CD14-positive monocyte (primary cell): Measurements from ENCODE around the gene PRKCA. TPM values are rescaled to one million over a fixed set of nuclear protein-coding genes. Genes with fewer than 3 reads are reported as not detected.
A peak's percentile ranks its signal among the peaks of the same experiment; 100 is the strongest.

Experiments used
- DNase-seq, 3 donors: peaks; one replicate each; pipeline ENCODE4 v3.0.0-alpha.2; 2011 to 2022
- H2AFZ ChIP-seq: 2 replicates; pipeline ENCODE4 v1.6.0; 2012; ENCODE audit warnings: mild to moderate bottlenecking, low read depth, low read length, inconsistent platforms; ENCODE audit not compliant: insufficient read depth, poor library complexity, severe bottlenecking
- H3K27ac ChIP-seq, 2 donors: 1 replicate in 1 of 2; 2 replicates in 1 of 2; pipeline ENCODE4 v1.5.1; 2012 to 2013; ENCODE audit warnings: low read length in 2 of 2, control low read depth in 1 of 2, inconsistent platforms in 1 of 2, low read depth in 1 of 2, mild to moderate bottlenecking in 1 of 2
- H3K27me3 ChIP-seq, 2 donors: one replicate each; pipeline versions ENCODE4 v1.6.0 to v1.6.1; 2011 to 2013; ENCODE audit warnings: low read length in 2 of 2; ENCODE audit not compliant: control insufficient read depth in 2 of 2, insufficient read depth in 2 of 2
- H3K36me3 ChIP-seq, 2 donors: replicated peaks in 1 of 2; 1 replicate in 1 of 2; 2 replicates in 1 of 2; pipeline versions ENCODE4 v1.5.1 to v1.6.1; 2012 to 2013; ENCODE audit warnings: low read length in 2 of 2, control low read depth in 1 of 2, inconsistent platforms in 1 of 2, mild to moderate bottlenecking in 1 of 2; ENCODE audit not compliant: insufficient read depth in 2 of 2, control insufficient read depth in 1 of 2
- H3K4me1 ChIP-seq, 2 donors: 1 replicate in 1 of 2; 2 replicates in 1 of 2; pipeline versions ENCODE4 v1.5.1 to v1.6.1; 2012 to 2013; ENCODE audit warnings: low read length in 2 of 2, control low read depth in 1 of 2, inconsistent platforms in 1 of 2, mild to moderate bottlenecking in 1 of 2, moderate library complexity in 1 of 2; ENCODE audit not compliant: insufficient read depth in 2 of 2, control insufficient read depth in 1 of 2
- H3K4me2 ChIP-seq: replicated peaks from 2 replicates; pipeline ENCODE3; 2012; ENCODE audit warnings: low read length, moderate library complexity, mild to moderate bottlenecking; ENCODE audit not compliant: poor library complexity, severe bottlenecking; ENCODE audit errors: extremely low read depth
- H3K4me3 ChIP-seq, 3 experiments: fragments of 200-600 bp in 1 of 3; sonication (generic) in 1 of 3; replicated peaks in 1 of 3; 1 replicate in 2 of 3; 2 replicates in 1 of 3; pipeline ENCODE4 v1.5.1; 2011 to 2013; ENCODE audit warnings: low read length in 3 of 3, mild to moderate bottlenecking in 3 of 3, control low read depth in 2 of 3, low read depth in 2 of 3, inconsistent platforms in 1 of 3, moderate library complexity in 1 of 3
- H3K79me2 ChIP-seq: 2 replicates; pipeline ENCODE4 v1.6.0; 2012; ENCODE audit warnings: mild to moderate bottlenecking, control low read depth, inconsistent platforms, low read length, moderate library complexity; ENCODE audit not compliant: insufficient read depth
- H3K9ac ChIP-seq: 2 replicates; pipeline ENCODE4 v1.6.0; 2017; ENCODE audit warnings: low read length, mild to moderate bottlenecking; ENCODE audit not compliant: insufficient read depth, poor library complexity, severe bottlenecking
- H3K9me3 ChIP-seq, 2 donors: replicated peaks in 1 of 2; 1 replicate in 1 of 2; 2 replicates in 1 of 2; pipeline versions ENCODE4 v1.5.1 to v1.6.1; 2012 to 2013; ENCODE audit warnings: low read length in 2 of 2, control low read depth in 1 of 2; ENCODE audit not compliant: control insufficient read depth in 1 of 2, insufficient read depth in 1 of 2
- H4K20me1 ChIP-seq: 2 replicates; pipeline ENCODE4 v1.6.0; 2012; ENCODE audit warnings: mild to moderate bottlenecking, low read length, control low read depth, moderate library complexity; ENCODE audit not compliant: insufficient read depth
- H3K27ac Mint-ChIP-seq, 7 donors: one replicate each; pipeline ENCODE4 v1.8.0; 2020; ENCODE audit warnings: mild to moderate bottlenecking in 7 of 7, mixed read lengths in 7 of 7, moderate library complexity in 6 of 7, inconsistent platforms in 2 of 7
- H3K27me3 Mint-ChIP-seq, 3 donors: one replicate each; pipeline ENCODE4 v1.8.0; 2021 to 2022; ENCODE audit warnings: low read depth in 3 of 3, mild to moderate bottlenecking in 3 of 3, mixed read lengths in 3 of 3, moderate library complexity in 3 of 3, inconsistent platforms in 1 of 3
- H3K36me3 Mint-ChIP-seq, 2 donors: one replicate each; pipeline ENCODE4 v1.8.0; 2020; ENCODE audit warnings: mixed read lengths in 2 of 2, inconsistent platforms in 1 of 2, mild to moderate bottlenecking in 1 of 2
- H3K4me1 Mint-ChIP-seq: one replicate; pipeline ENCODE4 v1.8.0; 2020; ENCODE audit warnings: mild to moderate bottlenecking, mixed read lengths
- H3K4me3 Mint-ChIP-seq, 2 donors: one replicate each; pipeline ENCODE4 v1.8.0; 2020; ENCODE audit warnings: mild to moderate bottlenecking in 2 of 2, mixed read lengths in 2 of 2, moderate library complexity in 1 of 2
- H3K9me3 Mint-ChIP-seq, 7 donors: one replicate each; pipeline ENCODE4 v1.8.0; 2020 to 2022; ENCODE audit warnings: mixed read lengths in 7 of 7, mild to moderate bottlenecking in 6 of 7, moderate library complexity in 6 of 7, inconsistent platforms in 2 of 7
- WGBS: methylation state at CpG from one replicate; pipeline ENCODE4 v1.1.5; 2013; ENCODE audit warnings: missing lambda C conversion rate; ENCODE audit not compliant: insufficient coverage; 5-methylcytosine and 5-hydroxymethylcytosine counted together
- intact Hi-C, 2 donors: fragments of 100-400 bp; cut with micrococcal nuclease; formaldehyde crosslinking; loops; one replicate each; pipeline versions ENCODE4 v1.15.0 to v1.15.1; 2023
- polyA plus RNA-seq, 3 donors: library from polyadenylated mRNA; depleted of rRNA in 1 of 3; unstranded in 2 of 3; stranded (reverse) in 1 of 3; fragments of 300-500 nt in 2 of 3; fragments of >200 nt in 1 of 3; fragmentation: Illumina TruSeq in 2 of 3; gene quantifications; 1 replicate in 2 of 3; 2 replicates in 1 of 3; pipeline ENCODE4 v1.2.3, GENCODE V29; 2012 to 2021
- TF ChIP-seq, protein P1 (sequence below): fragments of 200-600 bp; IDR thresholded peaks from one replicate; pipeline ENCODE4 v1.8.0; 2022; ENCODE audit warnings: antibody characterized with exemption, mild to moderate bottlenecking

PRKCA gene
- polyA plus RNA-seq, 3 donors, result 0.22 to 7.1 (median 0.30) TPM

DNA sequence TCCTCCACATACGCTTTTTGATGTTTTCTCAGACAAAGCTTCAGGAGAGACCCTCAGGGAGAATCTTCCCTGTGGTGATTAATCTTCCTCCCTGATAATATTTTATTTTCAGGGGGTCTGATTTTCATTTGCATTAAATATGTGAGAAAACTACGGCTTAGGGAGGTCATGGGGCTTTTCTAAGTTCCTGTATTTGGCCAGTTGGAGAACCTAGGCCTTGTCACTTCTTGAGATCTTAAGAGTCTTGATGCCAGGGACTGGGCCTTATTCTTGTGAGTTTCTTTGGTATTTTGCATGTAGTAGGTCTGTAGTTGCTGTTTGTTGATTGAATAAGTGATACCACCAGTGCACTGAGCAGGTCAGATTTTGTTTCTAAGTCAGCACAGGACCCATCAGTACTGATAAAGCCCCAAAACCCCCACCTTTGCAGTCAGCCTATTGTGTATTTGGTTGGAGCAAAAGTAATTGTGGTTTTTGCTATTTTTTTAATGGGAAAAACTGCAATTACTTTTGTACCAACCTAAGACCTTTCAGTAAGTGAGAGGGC lies 130.1 kb downstream of the PRKCA start:
- no peak overlapping the region for H3K4me3 Mint-ChIP-seq
- Histone ChIP-seq H3K4me2 (peak overlapping the region; percentile 6), H3K9me3 (no peaks in the 10 kb centered on the region), H3K36me3 (no peaks in the 10 kb centered on the region), H3K27ac (peak overlapping the region; percentile 63 to 85), H3K4me1 (peaks cover 75 to 81% of the 10 kb centered on the region in 2 donors), H3K27me3 (no peaks in the 10 kb centered on the region), H3K9ac (no peak overlapping the region), H2AFZ (no peak overlapping the region), H3K4me3 (no peak overlapping the region), H4K20me1 (peaks cover 3% of the 10 kb centered on the region), H3K79me2 (peaks cover 83% of the 10 kb centered on the region)
- H3K9me3 Mint-ChIP-seq, result no peaks in the 10 kb centered on the region
- DNase-seq, result peak in 2 of 3 donors; percentile 45 to 49
- H3K27me3 Mint-ChIP-seq, result no peaks in the 10 kb centered on the region
- 0% methylated on average over 1 of the region's 2 CpGs for WGBS
- peaks cover 58% of the 10 kb centered on the region for H3K4me1 Mint-ChIP-seq
- TF ChIP-seq, protein P1, sequence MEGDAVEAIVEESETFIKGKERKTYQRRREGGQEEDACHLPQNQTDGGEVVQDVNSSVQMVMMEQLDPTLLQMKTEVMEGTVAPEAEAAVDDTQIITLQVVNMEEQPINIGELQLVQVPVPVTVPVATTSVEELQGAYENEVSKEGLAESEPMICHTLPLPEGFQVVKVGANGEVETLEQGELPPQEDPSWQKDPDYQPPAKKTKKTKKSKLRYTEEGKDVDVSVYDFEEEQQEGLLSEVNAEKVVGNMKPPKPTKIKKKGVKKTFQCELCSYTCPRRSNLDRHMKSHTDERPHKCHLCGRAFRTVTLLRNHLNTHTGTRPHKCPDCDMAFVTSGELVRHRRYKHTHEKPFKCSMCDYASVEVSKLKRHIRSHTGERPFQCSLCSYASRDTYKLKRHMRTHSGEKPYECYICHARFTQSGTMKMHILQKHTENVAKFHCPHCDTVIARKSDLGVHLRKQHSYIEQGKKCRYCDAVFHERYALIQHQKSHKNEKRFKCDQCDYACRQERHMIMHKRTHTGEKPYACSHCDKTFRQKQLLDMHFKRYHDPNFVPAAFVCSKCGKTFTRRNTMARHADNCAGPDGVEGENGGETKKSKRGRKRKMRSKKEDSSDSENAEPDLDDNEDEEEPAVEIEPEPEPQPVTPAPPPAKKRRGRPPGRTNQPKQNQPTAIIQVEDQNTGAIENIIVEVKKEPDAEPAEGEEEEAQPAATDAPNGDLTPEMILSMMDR, result no peak
- peak overlapping the region; percentile 89 to 95 (median 92) for H3K27ac Mint-ChIP-seq
- no peaks in the 10 kb centered on the region for H3K36me3 Mint-ChIP-seq
- intact Hi-C loops, result loop anchor here (5.0 kb wide), 1 partner anchor 35 kb away; no protein-coding TSS in a partner anchor

DNA sequence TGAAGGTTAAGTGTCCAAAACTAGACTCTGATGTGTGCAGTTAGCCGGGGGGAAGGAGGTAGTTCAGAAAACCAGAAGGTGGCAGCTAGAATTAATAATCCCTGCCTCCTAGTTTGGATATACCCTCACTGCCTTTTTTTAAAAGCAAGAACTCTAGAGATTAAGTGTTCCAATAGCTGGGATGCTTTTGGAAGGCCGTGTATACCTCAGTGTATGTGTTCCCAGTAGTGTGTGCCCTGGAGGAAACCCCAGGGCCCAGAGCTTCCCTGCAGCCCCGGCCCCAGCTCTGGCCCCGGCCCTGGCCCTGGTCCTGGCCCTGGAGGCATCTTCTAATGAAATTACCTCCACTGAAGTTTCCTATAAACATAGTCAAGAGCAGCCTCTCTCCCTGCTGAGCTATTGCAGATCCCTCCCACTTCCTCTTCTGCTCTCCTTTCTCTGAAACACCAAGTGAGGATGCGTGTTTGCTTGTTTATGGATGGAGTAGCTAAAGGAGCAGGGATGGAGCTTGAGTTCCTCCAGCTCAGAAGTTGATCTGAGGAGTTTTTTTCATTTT lies 130.7 kb downstream of the PRKCA start:
- TF ChIP-seq, protein P1, result no peak
- H3K4me3 ChIP-seq, result no peak overlapping the region
- H3K9me3 ChIP-seq, result no peaks in the 10 kb centered on the region
- peak in 2 of 3 donors; percentile 43 to 46 for DNase-seq
- 51% methylated on average over 3 of the region's 5 CpGs for WGBS
- H3K27me3 ChIP-seq, result no peaks in the 10 kb centered on the region
- no peak overlapping the region for H3K4me3 Mint-ChIP-seq
- H3K27ac ChIP-seq, result peak overlapping the region; percentile 39 to 85
- no peaks in the 10 kb centered on the region for H3K27me3 Mint-ChIP-seq
- peaks cover 58% of the 10 kb centered on the region for H3K4me1 Mint-ChIP-seq
- peak overlapping the region; percentile 36 to 91 (median 76) for H3K27ac Mint-ChIP-seq
- H3K36me3 ChIP-seq, result no peaks in the 10 kb centered on the region
- H3K36me3 Mint-ChIP-seq, result no peaks in the 10 kb centered on the region
- no peak overlapping the region for H2AFZ ChIP-seq
- H3K4me1 ChIP-seq, result peaks cover 80 to 87% of the 10 kb centered on the region in 2 donors
- peaks cover 0 to under 1% (median 0%) of the 10 kb centered on the region in 7 donors for H3K9me3 Mint-ChIP-seq
- intact Hi-C loops, result loop anchor here (5.0 kb wide), 1 partner anchor 34 kb away; no protein-coding TSS in a partner anchor
- peaks cover 78% of the 10 kb centered on the region for H3K79me2 ChIP-seq
- H3K9ac ChIP-seq, result no peak overlapping the region
- H4K20me1 ChIP-seq, result peaks cover 3% of the 10 kb centered on the region
- H3K4me2 ChIP-seq, result peak overlapping the region; percentile 19
